HEK293 (cell line): ENCODE data around the gene AUP1.

Experiments
- CTCF ChIA-PET: fragments of 350-600 bp; formaldehyde crosslinking; extraction: SDS; loops from one replicate; lab custom pipeline; 2021; ENCODE audit warnings: antibody characterized with exemption; lab: Yijun Ruan, JAX
- POLR2A ChIA-PET: fragments of 300-600 bp; formaldehyde crosslinking; extraction: SDS; loops from one replicate; lab custom pipeline; 2020; ENCODE audit warnings: antibody characterized with exemption, inconsistent platforms; lab: Yijun Ruan, JAX
- H3K27ac ChIP-seq: fragments of 200-500 bp; sonication (Bioruptor generic); 2 replicates; pipeline ENCODE4 v1.5.1; 2014; ENCODE audit warnings: low read depth, low read length, control low read depth, inconsistent platforms; ENCODE audit errors: extremely low read depth
- H3K36me3 ChIP-seq, 2 experiments: fragments of 200-500 bp in 1 of 2; sonication (Bioruptor generic) in 1 of 2; 1 replicate in 1 of 2; 2 replicates in 1 of 2; pipeline ENCODE4 v1.5.1; 2014 to 2017; ENCODE audit warnings: inconsistent platforms in 2 of 2, low read length in 2 of 2; ENCODE audit not compliant: control insufficient read depth in 2 of 2, insufficient read depth in 1 of 2
- H3K4me1 ChIP-seq: fragments of 200-500 bp; sonication (Bioruptor generic); 2 replicates; pipeline ENCODE4 v1.5.1; 2014; ENCODE audit warnings: mild to moderate bottlenecking, low read length, inconsistent platforms; ENCODE audit not compliant: control insufficient read depth, insufficient read depth
- H3K4me3 ChIP-seq: 2 replicates; pipeline ENCODE4 v1.5.1; 2011; ENCODE audit warnings: low read depth, mild to moderate bottlenecking, control low read depth, low read length, moderate library complexity
- H3K9me3 ChIP-seq: fragments of 200-500 bp; sonication (Bioruptor generic); 2 replicates; pipeline ENCODE4 v1.5.1; 2014; ENCODE audit warnings: low read depth, low read length, inconsistent platforms; ENCODE audit not compliant: control insufficient read depth, insufficient read depth
- HIC1 ChIP-seq: fragments of 450-650 bp; formaldehyde crosslinking; IDR thresholded peaks from 2 replicates; pipeline ENCODE4 v1.5.1; 2016; ENCODE audit warnings: missing biosample characterization, missing genetic modification characterization
- INSM2 ChIP-seq: fragments of 450-650 bp; formaldehyde crosslinking; IDR thresholded peaks from 2 replicates; pipeline ENCODE4 v1.5.1; 2016; ENCODE audit warnings: missing biosample characterization, missing genetic modification characterization
- KLF1 ChIP-seq: fragments of 450-650 bp; formaldehyde crosslinking; IDR thresholded peaks from 2 replicates; pipeline ENCODE4 v1.5.1; 2016; ENCODE audit warnings: missing biosample characterization, missing genetic modification characterization
- PRDM4 ChIP-seq: fragments of 450-650 bp; formaldehyde crosslinking; IDR thresholded peaks from 2 replicates; pipeline ENCODE4 v1.5.1; 2017; ENCODE audit warnings: missing biosample characterization, missing genetic modification characterization
- ZBTB7A ChIP-seq: fragments of 450-650 bp; formaldehyde crosslinking; IDR thresholded peaks from 2 replicates; pipeline ENCODE4 v1.5.1; 2016; ENCODE audit warnings: low read depth, missing biosample characterization, missing genetic modification characterization
- ZNF112 ChIP-seq: fragments of 450-650 bp; formaldehyde crosslinking; IDR thresholded peaks from 2 replicates; pipeline ENCODE4 v1.5.0; 2017; ENCODE audit warnings: missing biosample characterization, missing genetic modification characterization
- ZNF155 ChIP-seq: fragments of 450-650 bp; formaldehyde crosslinking; IDR thresholded peaks from 2 replicates; pipeline ENCODE4 v1.5.1; 2016; ENCODE audit warnings: missing biosample characterization, missing genetic modification characterization
- ZNF202 ChIP-seq: fragments of 450-650 bp; formaldehyde crosslinking; IDR thresholded peaks from 2 replicates; pipeline ENCODE4 v1.5.1; 2016; ENCODE audit warnings: missing biosample characterization, missing genetic modification characterization, borderline replicate concordance
- ZNF391 ChIP-seq: fragments of 450-650 bp; formaldehyde crosslinking; IDR thresholded peaks from 2 replicates; pipeline ENCODE4 v1.5.1; 2016; ENCODE audit warnings: low read depth, missing biosample characterization, missing genetic modification characterization, borderline replicate concordance
- ZNF394 ChIP-seq: fragments of 450-650 bp; formaldehyde crosslinking; IDR thresholded peaks from 2 replicates; pipeline ENCODE4 v1.5.1; 2016; ENCODE audit warnings: missing biosample characterization, missing genetic modification characterization, mild to moderate bottlenecking, moderate library complexity, borderline replicate concordance
- ZNF404 ChIP-seq: fragments of 450-650 bp; formaldehyde crosslinking; IDR thresholded peaks from 2 replicates; pipeline ENCODE4 v1.5.1; 2017; ENCODE audit warnings: missing biosample characterization, missing genetic modification characterization
- ZNF449 ChIP-seq: fragments of 450-650 bp; formaldehyde crosslinking; IDR thresholded peaks from 2 replicates; pipeline ENCODE4 v1.5.1; 2017; ENCODE audit warnings: missing biosample characterization, mild to moderate bottlenecking, missing genetic modification characterization, moderate library complexity
- ZNF501 ChIP-seq: fragments of 450-650 bp; formaldehyde crosslinking; IDR thresholded peaks from 2 replicates; pipeline ENCODE4 v1.5.1; 2016; ENCODE audit warnings: missing biosample characterization, missing genetic modification characterization
- ZNF521 ChIP-seq: fragments of 450-650 bp; formaldehyde crosslinking; IDR thresholded peaks from 2 replicates; pipeline ENCODE4 v1.5.1; 2017; ENCODE audit warnings: missing biosample characterization, mild to moderate bottlenecking, missing genetic modification characterization
- ZNF549 ChIP-seq: fragments of 450-650 bp; IDR thresholded peaks from 2 replicates; pipeline ENCODE4 v1.5.1; 2018; ENCODE audit warnings: missing biosample characterization, missing genetic modification characterization, mild to moderate bottlenecking, inconsistent platforms, moderate library complexity
- ZNF707 ChIP-seq: fragments of 450-650 bp; formaldehyde crosslinking; IDR thresholded peaks from 2 replicates; pipeline ENCODE4 v1.5.1; 2016; ENCODE audit warnings: missing biosample characterization, missing genetic modification characterization
- ZNF785 ChIP-seq: fragments of 450-650 bp; formaldehyde crosslinking; IDR thresholded peaks from 2 replicates; pipeline ENCODE4 v1.5.1; 2016; ENCODE audit warnings: missing biosample characterization, missing genetic modification characterization
- ZSCAN18 ChIP-seq: fragments of 450-650 bp; formaldehyde crosslinking; IDR thresholded peaks from 2 replicates; pipeline ENCODE4 v1.5.1; 2016; ENCODE audit warnings: missing biosample characterization, missing genetic modification characterization
- ZSCAN4 ChIP-seq: fragments of 450-650 bp; formaldehyde crosslinking; IDR thresholded peaks from 2 replicates; pipeline ENCODE4 v1.5.1; 2017; ENCODE audit warnings: missing biosample characterization, missing genetic modification characterization

The AUP1 gene

GRCh38 chr2:74571058-74571457 is 41.6 kb upstream of the AUP1 start:
- H3K27ac ChIP-seq = no peak overlapping the region
- no peak for TF ChIP-seq ZNF785 (tag by site-specific recombination)
- TF ChIP-seq INSM2 (tag by site-specific recombination) = no peak
- TF ChIP-seq ZNF521 (tag by site-specific recombination) = no peak
- no peak for TF ChIP-seq ZNF501 (tag by site-specific recombination)
- TF ChIP-seq ZNF549 (tag by site-specific recombination) = no peak
- TF ChIP-seq ZNF155 (tag by site-specific recombination) = no peak
- TF ChIP-seq ZBTB7A (tag by site-specific recombination) = no peak
- no peak for TF ChIP-seq ZNF707
- TF ChIP-seq ZNF202 = no peak
- no peak for TF ChIP-seq ZNF391 (tag by site-specific recombination)
- no peak for TF ChIP-seq PRDM4 (tag by site-specific recombination)
- TF ChIP-seq ZNF404 = no peak
- TF ChIP-seq ZNF112 = no peak
- no peak for TF ChIP-seq KLF1
- TF ChIP-seq ZNF449 = no peak
- TF ChIP-seq HIC1 (tag by site-specific recombination) = no peak
- TF ChIP-seq ZNF394 (tag by site-specific recombination) = no peak
- POLR2A ChIA-PET = interaction anchor here (0.7 kb wide), 1 partner anchor 62 kb away, joined by 8 read pairs; no protein-coding TSS in a partner anchor
- no peaks in the 10 kb centered on the region for H3K36me3 ChIP-seq
- H3K4me3 ChIP-seq = no peak overlapping the region
- H3K4me1 ChIP-seq = no peaks in the 10 kb centered on the region
- H3K9me3 ChIP-seq = no peaks in the 10 kb centered on the region
- CTCF ChIA-PET = interaction anchor here (0.5 to 0.9 kb wide), 3 partner anchors 16 to 501 kb away, joined by 3 to 8 read pairs (median 3); no protein-coding TSS in a partner anchor

GRCh38 chr2:74569686-74570085 is 40.2 kb upstream of the AUP1 start:
- ChIA-PET POLR2A (no interaction called here), CTCF (no interaction called here)
- Histone ChIP-seq H3K27ac (no peak overlapping the region), H3K36me3 (no peaks in the 10 kb centered on the region), H3K4me3 (no peak overlapping the region), H3K9me3 (no peaks in the 10 kb centered on the region), H3K4me1 (no peaks in the 10 kb centered on the region)
- peak; percentile 73 for TF ChIP-seq ZSCAN4 (tag by site-specific recombination)
- no peak for TF ChIP-seq ZSCAN18
